Left cardiac atrium (tissue), 4 donors: Measurements from ENCODE around the gene PYGB. TPM values are rescaled to one million over a fixed set of nuclear protein-coding genes. Genes with fewer than 3 reads are reported as not detected.
A peak's percentile ranks its signal among the peaks of the same experiment; 100 is the strongest.
"Not testable (repeated sequence)": the region's sequence is repeated elsewhere in the genome, so short reads cannot be mapped to it uniquely, and the experiment has no call there.

Experiments used
- ATAC-seq, 2 donors: fragments of 200-7000 bp; cut with Tn5 transposase; one replicate each; pipeline ENCODE4 v1.9.1; 2020; ENCODE audit warnings: mild to moderate bottlenecking in 2 of 2, moderate library complexity in 2 of 2
- DNase-seq: peaks from one replicate; pipeline ENCODE4 v3.0.0-alpha.2; 2020
- intact Hi-C, 2 donors: fragments of 100-400 bp; cut with DNase I; formaldehyde crosslinking; loops; one replicate each; pipeline versions ENCODE4 v1.14.1 to v1.15.1; 2022 to 2023
- total RNA-seq, 2 donors: library from RNA; stranded (reverse); fragmentation: NEBNext Ultra II Directional; extraction: Animal tissue kit (Norgen Biotek cat#: 25700); gene quantifications; one replicate each; pipeline ENCODE4 v1.2.1, GENCODE V29; 2021
- donor health status: DM: no; HTN: yes; CAD: no.
- donor health status: DM: no; HTN: yes; CAD: no; lungs with severe emphysema.
- donor health status: DM: yes; HTN: yes; CAD: no.
- donor health status: Dilated cardiomyopathy.

Gene PYGB
- total RNA-seq, 2 donors from 2014 or later = 103 to 152 TPM

DNA sequence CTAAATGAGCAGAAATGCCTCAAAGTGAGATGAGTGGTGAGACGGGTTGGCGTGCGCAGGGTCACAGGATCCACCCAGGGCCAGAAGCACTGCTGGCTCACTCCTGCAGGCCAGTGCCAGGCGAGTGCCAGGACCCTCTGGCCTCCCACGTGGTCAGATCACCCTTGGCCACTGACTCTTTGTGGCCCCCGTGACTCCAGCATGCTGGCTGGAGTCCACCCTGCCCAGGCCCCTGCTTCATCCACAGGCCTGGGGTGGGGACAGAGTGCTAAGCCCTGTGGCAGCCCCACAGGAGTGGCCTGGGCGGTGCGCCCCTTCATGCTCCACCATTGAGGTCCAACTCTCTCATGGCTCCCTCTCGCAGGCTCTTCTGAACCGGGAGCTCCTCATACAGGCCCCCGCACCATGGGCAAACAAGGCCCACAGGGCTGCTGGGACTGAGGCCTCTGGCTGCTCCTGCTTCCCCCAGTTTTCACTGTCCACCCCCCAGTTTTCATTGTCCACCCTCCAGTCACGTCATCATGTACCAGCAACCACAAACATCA, 81.1 kb downstream of the PYGB start:
- intact Hi-C loops = no loop called here
- no peak for ATAC-seq
- no peak for DNase-seq

DNA sequence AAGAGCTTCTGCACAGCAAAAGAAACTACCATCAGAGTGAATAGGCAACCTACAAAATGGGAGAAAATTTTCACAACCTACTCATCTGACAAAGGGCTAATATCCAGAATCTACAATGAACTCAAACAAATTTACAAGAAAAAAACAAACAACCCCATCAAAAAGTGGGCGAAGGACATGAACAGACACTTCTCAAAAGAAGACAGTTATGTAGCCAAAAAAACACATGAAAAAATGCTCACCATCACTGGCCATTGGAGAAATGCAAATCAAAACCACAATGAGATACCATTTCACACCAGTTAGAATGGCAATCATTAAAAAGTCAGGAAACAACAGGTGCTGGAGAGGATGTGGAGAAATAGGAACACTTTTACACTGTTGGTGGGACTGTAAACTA, 87.1 kb downstream of the PYGB start:
- ATAC-seq, intact Hi-C loops, DNase-seq: not testable (repeated sequence)

DNA sequence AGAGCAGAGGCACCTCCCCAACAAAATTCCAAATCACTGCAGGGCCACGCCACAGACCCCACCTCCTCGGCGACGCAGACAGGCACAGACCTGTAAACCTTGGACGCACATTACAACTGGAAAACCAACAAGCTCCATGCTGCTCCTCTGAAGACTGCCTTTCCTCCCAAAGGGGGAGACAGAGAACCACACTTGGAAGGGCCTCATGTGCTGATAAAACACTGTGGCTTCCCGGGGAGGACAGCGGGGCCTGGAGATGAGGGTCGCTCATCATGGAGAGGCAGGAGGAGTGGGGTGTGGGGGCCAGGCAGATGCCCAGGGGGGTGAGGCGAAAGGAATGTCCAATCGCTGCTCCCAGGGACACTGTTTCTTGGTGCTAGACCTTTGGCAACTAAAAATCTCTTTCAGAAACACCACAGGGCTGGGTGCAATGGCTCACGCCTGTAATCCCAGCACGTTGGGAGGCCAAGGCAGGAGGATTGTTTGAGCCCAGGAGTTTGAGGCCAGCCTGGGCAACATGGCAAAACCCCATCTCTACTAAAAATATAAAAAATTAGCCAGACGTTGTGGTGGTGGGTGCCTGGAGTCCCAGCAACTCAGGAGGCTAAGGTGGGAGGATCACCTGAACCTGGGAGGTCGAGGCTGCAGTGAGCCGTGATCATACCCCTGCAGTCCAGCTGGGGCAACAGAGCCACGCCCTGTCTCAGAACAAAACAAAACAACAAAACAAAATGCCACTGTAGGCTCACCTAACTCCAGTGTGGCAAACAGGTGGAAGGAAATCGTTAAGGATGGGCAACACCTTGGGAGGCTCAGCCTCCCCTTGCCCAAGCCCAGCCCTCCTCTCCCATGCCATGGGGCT, 88.9 kb downstream of the PYGB start:
- peak; percentile 32 to 61 for ATAC-seq
- intact Hi-C loops = no loop called here
- DNase-seq = no peak

DNA sequence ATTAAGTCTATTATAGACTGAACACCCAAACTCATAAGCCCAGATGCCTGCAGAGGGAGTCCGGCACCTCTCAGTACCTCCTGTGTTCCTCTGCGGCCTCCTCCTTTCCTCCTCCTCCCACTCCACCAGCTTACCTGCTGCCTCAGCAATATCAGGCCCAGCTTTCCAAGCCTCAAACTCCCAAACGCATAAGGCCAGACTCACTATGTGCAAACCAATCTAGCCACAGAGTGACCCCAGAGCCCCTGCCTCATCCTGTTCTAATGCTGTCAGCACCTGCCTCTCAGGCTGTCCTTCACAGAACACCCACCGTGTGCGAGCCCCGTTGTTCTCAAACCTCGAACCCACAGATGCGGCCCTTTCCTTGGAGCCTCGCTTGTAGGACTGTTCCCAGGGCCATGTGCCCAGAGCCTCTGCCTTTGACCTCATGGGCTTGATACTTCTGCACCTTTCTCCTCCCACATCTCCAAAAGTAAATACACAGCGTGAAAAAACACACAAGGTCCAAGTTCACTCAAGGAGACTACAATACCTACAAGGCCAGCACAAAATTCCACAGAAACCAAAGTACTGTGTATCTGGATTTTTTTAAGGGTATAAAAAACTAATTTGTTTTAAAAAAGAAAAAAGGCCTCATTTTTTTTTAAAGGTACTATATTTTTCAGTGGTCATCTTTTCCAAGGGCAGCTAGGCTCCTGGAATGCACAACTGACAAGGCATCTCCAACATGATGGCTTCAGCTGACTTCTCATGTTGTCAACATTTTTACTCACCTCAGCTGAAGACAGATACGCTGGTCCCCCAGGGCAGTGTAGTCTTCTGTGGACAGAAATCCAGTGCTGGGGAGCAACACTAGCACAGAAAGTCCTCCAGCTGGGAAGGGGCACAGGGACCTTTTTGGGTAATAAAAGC, 90.5 kb downstream of the PYGB start:
- DNase-seq (no peak), ATAC-seq (peak in 1 of 2 donors; percentile 65)
- intact Hi-C loops = no loop called here

DNA sequence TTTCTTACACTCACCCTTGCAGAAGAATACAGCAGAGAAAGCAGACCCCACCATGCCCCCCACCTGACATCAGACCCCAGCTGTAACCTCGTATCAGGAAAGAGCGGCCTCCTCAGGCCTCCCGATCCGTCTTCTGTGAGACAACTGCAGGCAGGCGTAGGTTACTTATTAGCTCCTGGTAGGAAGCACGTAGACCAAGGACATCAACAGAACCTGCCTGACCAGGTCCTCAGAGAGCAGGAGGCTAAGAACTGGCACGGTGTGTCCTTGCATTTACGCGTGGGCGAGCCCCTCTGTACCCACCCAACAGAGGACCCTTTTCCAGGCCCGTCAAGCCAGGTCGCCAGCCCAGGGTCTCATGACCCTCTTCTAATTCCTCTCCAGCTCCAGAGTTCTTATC, 91.7 kb downstream of the PYGB start:
- intact Hi-C loops = no loop called here
- no peak for ATAC-seq
- DNase-seq = no peak

DNA sequence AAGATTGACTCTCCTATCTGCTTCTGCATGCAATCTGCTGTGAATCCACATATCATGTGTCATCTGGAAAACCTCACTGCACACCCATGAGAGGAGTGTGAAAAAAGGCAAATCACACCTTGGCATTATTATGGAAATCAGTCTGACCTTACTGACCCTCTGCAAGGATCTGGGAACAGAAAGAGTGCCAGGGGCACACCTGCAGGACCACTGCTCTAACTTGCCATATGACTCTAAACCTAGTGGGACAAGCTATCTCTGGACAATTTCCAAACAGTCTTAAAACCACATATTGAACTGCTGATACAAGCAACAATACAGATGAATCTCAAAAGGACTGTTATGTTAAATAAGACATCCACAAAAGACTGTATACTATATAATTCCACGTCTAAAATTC, 92.5 kb downstream of the PYGB start:
- DNase-seq (no peak), ATAC-seq (no peak)
- intact Hi-C loops = no loop called here

DNA sequence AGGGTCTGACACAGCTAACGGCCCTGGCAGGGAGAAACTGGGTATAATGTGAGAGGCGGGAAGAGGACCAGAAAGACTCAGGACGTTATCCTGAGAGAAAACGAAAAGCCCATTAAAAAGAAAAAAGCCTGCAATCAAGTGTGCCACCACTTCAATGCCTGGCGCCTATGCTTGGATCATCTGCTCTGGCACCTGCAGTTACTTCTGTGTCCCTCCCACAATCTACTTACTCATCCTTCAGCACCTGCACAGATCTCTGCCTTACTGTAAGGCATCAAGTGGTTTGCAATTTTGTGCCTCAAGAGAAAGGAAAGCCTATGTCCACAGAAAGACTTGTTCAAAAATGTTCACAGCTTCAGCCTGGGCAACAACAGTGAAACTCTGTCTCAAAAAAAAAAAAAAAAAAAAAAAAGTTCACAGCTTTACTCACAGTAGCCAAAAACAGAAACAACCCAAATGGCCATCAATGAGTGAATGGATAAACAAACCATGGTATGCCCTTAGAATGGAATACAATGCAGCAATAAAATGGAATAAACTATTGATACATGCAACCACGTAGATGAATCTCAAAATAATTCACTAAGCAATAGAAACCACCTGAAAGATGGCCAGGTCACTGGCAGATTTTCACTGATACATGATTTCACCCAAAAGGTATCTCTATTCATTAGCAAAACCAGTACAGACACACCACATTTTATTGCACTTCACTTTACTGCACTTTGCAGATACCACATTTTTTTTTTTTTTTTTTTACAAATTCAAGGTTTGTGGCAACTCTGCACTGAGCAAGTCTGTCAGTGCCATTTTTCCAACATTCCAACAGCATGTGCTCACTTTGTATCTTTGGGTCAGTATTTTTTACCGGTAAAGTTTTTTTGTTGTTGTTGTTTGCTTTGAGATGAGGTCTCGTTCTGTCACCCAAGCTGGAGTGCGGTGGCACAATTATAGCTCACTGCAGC, 94.1 kb downstream of the PYGB start:
- no peak for ATAC-seq
- intact Hi-C loops = no loop called here
- no peak for DNase-seq

DNA sequence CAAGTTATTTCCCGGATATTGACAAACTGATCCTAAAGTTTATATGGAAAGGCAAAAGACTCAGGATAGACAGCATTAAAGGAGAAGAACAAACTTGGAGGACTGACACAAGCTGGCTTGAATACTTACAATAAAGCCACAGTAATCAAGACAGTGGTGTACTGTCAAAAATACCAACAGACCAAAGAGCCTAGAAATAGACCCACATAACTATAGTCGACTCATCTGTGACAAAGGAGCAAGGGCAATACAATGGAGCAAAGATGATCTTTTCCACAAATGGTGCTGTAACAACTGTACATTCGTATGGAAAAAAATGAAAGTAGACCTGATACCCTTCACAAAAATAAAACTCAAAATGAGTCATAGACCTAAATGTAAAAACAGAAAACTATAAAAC, 96.7 kb downstream of the PYGB start:
- intact Hi-C loops = no loop called here
- ATAC-seq (no peak), DNase-seq (no peak)

DNA sequence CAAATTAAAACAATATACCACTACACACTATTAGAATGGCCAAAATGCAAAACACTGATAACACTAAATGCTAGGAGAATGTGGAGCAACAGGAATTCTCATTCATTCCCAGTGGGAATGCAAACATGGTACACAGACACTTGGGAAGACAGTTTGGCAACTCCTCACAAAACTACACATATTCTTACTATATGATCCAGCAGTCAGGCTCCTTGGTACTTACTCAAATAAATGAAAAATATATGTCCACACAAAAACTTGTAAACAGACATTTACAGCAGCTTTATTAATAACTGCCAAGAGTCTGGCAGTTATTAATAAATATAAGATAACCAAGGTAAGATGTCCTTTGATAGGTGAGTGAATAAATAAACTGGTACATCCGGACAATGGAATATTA, 97.8 kb downstream of the PYGB start:
- ATAC-seq = no peak
- intact Hi-C loops = no loop called here
- no peak for DNase-seq

DNA sequence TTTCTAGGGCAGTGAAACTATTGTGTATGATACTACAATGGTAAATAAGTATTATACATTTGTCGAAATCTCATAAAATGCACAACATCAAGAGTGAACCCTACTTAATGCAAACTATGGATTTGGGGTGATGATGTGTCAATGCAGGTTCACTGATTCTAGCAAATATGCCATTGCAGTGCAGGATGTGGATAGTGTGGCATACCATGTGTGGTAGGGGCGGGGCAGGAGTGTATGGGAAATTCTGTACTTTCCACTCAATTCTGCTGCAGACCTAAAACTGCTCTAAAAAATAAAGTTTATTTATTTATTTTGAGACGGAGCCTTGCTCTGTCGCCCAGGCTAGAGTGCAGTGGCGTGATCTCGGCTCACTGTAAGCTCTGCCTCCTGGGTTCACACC, 98.5 kb downstream of the PYGB start:
- ATAC-seq (no peak), DNase-seq (no peak)
- intact Hi-C loops = no loop called here

Other genes with a start within 250 kb of the PYGB start
- 10 to 100 TPM; 27.9 to 55.0 TPM for gene ACSS1, start 189.9 kb upstream of the PYGB start, total RNA-seq
- under 1 TPM in 1 of 2 donors, not detected in 1; 0.38 TPM for gene VSX1, start 165.9 kb upstream of the PYGB start, total RNA-seq
- gene ENTPD6, start 52.4 kb upstream of the PYGB start, total RNA-seq = 100 to 1,000 TPM; 110 to 127 TPM
- gene ABHD12, start 142.8 kb downstream of the PYGB start, total RNA-seq = 10 to 100 TPM; 22.6 to 30.2 TPM
- gene GINS1, start 159.6 kb downstream of the PYGB start, total RNA-seq = 1 to 10 TPM in 1 of 2 donors, under 1 TPM in 1; 0.73 to 1.6 TPM